ENCODE results near the gene GFPT2.

The GFPT2 gene

GRCh38 chr5:180353048-180353979, at the start of gene GFPT2:
GFPT2 (minus strand) TSS chr5:180353336; CDS start chr5:180353217, 119 bp downstream.
- DNase-seq (ENCODE audit: low read depth in 3 of 3), result peak; percentile 54 to 61 (median 59)

GRCh38 chr5:180402716-180403115, 49.6 kb upstream of the GFPT2 start:
- no peak for DNase-seq (ENCODE audit: low read depth in 3 of 3)

- DNase-seq (ENCODE audit: low read depth in 3 of 3), result no peak
Measured at GRCh38 chr5:180401229-180401907, 48.2 kb upstream of the GFPT2 start.

- DNase-seq (ENCODE audit: low read depth in 3 of 3), result no peak
Measured at GRCh38 chr5:180400416-180400815, 47.3 kb upstream of the GFPT2 start.

GRCh38 chr5:180399401-180400215, 46.5 kb upstream of the GFPT2 start:
- no peak for DNase-seq (ENCODE audit: low read depth in 3 of 3)

GRCh38 chr5:180396926-180397325, 43.8 kb upstream of the GFPT2 start:
- DNase-seq (ENCODE audit: low read depth in 3 of 3), result no peak

GRCh38 chr5:180395540-180396274, 42.6 kb upstream of the GFPT2 start:
- DNase-seq (ENCODE audit: low read depth in 3 of 3), result no peak

GRCh38 chr5:180394031-180394636, 41.0 kb upstream of the GFPT2 start:
- DNase-seq (ENCODE audit: low read depth in 3 of 3), result no peak

- DNase-seq (ENCODE audit: low read depth in 3 of 3), result no peak
Measured at GRCh38 chr5:180391276-180391675, 38.1 kb upstream of the GFPT2 start.

GRCh38 chr5:180390441-180391190, 37.5 kb upstream of the GFPT2 start:
- DNase-seq (ENCODE audit: low read depth in 3 of 3), result no peak

- no peak for DNase-seq (ENCODE audit: low read depth in 3 of 3)
Measured at GRCh38 chr5:180389252-180390101, 36.3 kb upstream of the GFPT2 start.

- DNase-seq (ENCODE audit: low read depth in 3 of 3), result no peak
Measured at GRCh38 chr5:180387798-180388197, 34.7 kb upstream of the GFPT2 start.

- no peak for DNase-seq (ENCODE audit: low read depth in 3 of 3)
Measured at GRCh38 chr5:180382926-180383325, 29.8 kb upstream of the GFPT2 start.

- DNase-seq (ENCODE audit: low read depth in 3 of 3), result no peak
Measured at GRCh38 chr5:180381851-180382480, 28.8 kb upstream of the GFPT2 start.

GRCh38 chr5:180381428-180381827, 28.3 kb upstream of the GFPT2 start:
- no peak for DNase-seq (ENCODE audit: low read depth in 3 of 3)

- no peak for DNase-seq (ENCODE audit: low read depth in 3 of 3)
Measured at GRCh38 chr5:180380856-180381255, 27.7 kb upstream of the GFPT2 start.

- DNase-seq (ENCODE audit: low read depth in 3 of 3), result no peak
Measured at GRCh38 chr5:180380441-180380840, 27.3 kb upstream of the GFPT2 start.

- DNase-seq (ENCODE audit: low read depth in 3 of 3), result no peak
Measured at GRCh38 chr5:180379355-180380070, 26.4 kb upstream of the GFPT2 start.

Measured in stimulated activated CD4-positive, alpha-beta T cell treated with anti-CD3 and anti-CD28 coated beads, TNF-alpha, amount 100 ng/mL, for 4 hours (primary cell).